Naive thymus-derived CD8-positive, alpha-beta T cell (primary cell): ENCODE data around the gene CCDC88C. TPM values are rescaled to one million over a fixed set of nuclear protein-coding genes. Genes with fewer than 3 reads are reported as not detected.

Experiments used
- ATAC-seq, 2 donors: fragments of 150-1000 bp; cut with Tn5 transposase in 1 of 2; sonication (Bioruptor Pico), chemical (Tn5 transposase) in 1 of 2; 1 replicate in 1 of 2; 2 replicates in 1 of 2; pipeline ENCODE4 v1.10.0; 2021; ENCODE audit warnings: mild to moderate bottlenecking in 2 of 2, moderate library complexity in 2 of 2
- POLR2A ChIA-PET: fragments of 350-600 bp; sonication (Branson Sonifier 250); formaldehyde crosslinking; loops from one replicate; lab custom pipeline; 2021; ENCODE audit warnings: antibody characterized with exemption; lab: Charles Lee
- DNase-seq, 10 donors: peaks; one replicate each; pipeline versions ENCODE4 v3.0.0 to v3.0.0-alpha.2; 2020 to 2022
- H3K27ac Mint-ChIP-seq, 10 donors: one replicate each; pipeline ENCODE4 v1.8.0; 2020 to 2022; ENCODE audit warnings: mild to moderate bottlenecking in 10 of 10, mixed read lengths in 10 of 10, moderate library complexity in 4 of 10, inconsistent platforms in 1 of 10
- H3K27me3 Mint-ChIP-seq, 5 donors: one replicate each; pipeline ENCODE4 v1.8.0; 2021 to 2022; ENCODE audit warnings: mixed read lengths in 5 of 5
- H3K36me3 Mint-ChIP-seq, 3 donors: one replicate each; pipeline ENCODE4 v1.8.0; 2020 to 2022; ENCODE audit warnings: mixed read lengths in 3 of 3, mild to moderate bottlenecking in 2 of 3, inconsistent platforms in 1 of 3
- H3K4me1 Mint-ChIP-seq, 4 donors: one replicate each; pipeline ENCODE4 v1.8.0; 2021 to 2022; ENCODE audit warnings: mixed read lengths in 4 of 4
- H3K4me3 Mint-ChIP-seq, 10 donors: one replicate each; pipeline ENCODE4 v1.8.0; 2020 to 2022; ENCODE audit warnings: mild to moderate bottlenecking in 10 of 10, mixed read lengths in 10 of 10, moderate library complexity in 6 of 10, inconsistent platforms in 1 of 10
- H3K9me3 Mint-ChIP-seq, 9 donors: one replicate each; pipeline ENCODE4 v1.8.0; 2020 to 2022; ENCODE audit warnings: mixed read lengths in 9 of 9, mild to moderate bottlenecking in 3 of 9, inconsistent platforms in 1 of 9, moderate library complexity in 1 of 9
- polyA plus RNA-seq, 3 donors: library from polyadenylated mRNA; unstranded; fragments of 300-500 nt; fragmentation: Illumina TruSeq; gene quantifications; one replicate each; pipeline ENCODE4 v1.2.3, GENCODE V29; 2021
- total RNA-seq, 8 experiments: library from RNA in 2 of 8; stranded (reverse) in 2 of 8; gene quantifications; one replicate each; pipeline ENCODE4 v1.2.3 and lab custom pipeline; 2021 to 2026

CCDC88C gene
- total and polyA plus RNA-seq, 5 experiments from 2014 or later: 23.4 to 322 (median 41.9) TPM

- POLR2A ChIA-PET: interaction anchor here (1.4 to 13.3 kb wide), 6 partner anchors 10 to 50 kb away, joined by 4 to 200 read pairs (median 124); partner anchors contain the start of gene CCDC88C
- H3K9me3 Mint-ChIP-seq: no peaks in the 10 kb centered on the region
- no peaks in the 10 kb centered on the region for H3K27me3 Mint-ChIP-seq
- H3K27ac Mint-ChIP-seq: peak overlapping the region; percentile 85 to 98 (median 94)
- ATAC-seq: no peak
- H3K4me1 Mint-ChIP-seq: peaks cover 67 to 100% (median 99%) of the 10 kb centered on the region in 4 donors
- H3K4me3 Mint-ChIP-seq: peak overlapping the region; percentile 67 to 96 (median 84)
- no peak for DNase-seq
- H3K36me3 Mint-ChIP-seq: peaks cover 0 to 39% (median 0%) of the 10 kb centered on the region in 3 donors
Measured at GRCh38 chr14:91375720-91376452, 41.7 kb downstream of the CCDC88C start.

DNA sequence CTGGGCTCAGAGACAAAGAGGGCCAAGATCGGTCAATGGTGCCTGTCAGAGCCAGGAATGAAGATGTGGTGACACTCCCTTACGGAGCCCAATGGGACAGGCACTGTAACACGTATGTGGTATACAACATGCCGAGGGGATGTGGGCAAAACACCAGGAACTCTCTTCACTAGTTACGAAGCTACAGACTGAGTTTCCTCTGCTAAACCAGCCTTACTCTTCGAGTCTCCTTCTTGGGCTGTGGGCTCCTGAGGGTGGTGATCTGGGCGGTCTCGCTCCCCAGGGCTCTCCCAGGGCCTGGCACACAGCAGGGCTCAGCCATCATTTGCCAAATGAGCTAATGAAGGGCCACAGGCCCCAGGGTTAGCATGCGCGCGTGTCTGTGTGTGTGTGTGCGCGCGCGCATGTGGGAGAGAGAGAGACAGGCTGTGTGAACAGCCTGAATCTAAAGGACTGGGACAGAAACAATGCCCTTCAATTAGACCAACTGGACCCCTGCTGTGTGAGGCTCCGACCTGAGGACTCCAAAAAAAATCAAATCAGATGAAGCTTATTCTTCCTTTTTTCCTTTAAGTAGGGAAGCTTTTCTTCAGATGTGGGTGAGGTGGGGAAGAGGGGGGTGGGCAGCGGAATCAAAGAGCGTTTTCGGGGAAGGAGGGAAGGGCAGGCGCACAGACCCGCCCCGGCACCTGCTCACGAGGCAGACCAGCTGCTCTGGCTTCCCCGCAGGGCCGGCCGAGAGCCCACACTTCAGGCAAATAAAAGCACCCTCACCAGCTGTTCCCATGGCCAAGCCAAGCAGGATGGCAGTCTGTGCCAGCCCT is 42.5 kb downstream of the CCDC88C start:
- Mint-ChIP-seq H3K27me3 (no peaks in the 10 kb centered on the region), H3K27ac (peak overlapping the region; percentile 85 to 98 (median 94)), H3K4me3 (peak overlapping the region; percentile 76 to 96 (median 85)), H3K36me3 (peaks cover 0 to 35% (median 0%) of the 10 kb centered on the region in 3 donors), H3K9me3 (no peaks in the 10 kb centered on the region), H3K4me1 (peaks cover 64 to 99% (median 99%) of the 10 kb centered on the region in 4 donors)
- DNase-seq: peak in 4 of 10 donors; percentile 42 to 62 (median 56)
- peak; percentile 33 to 52 for ATAC-seq
- POLR2A ChIA-PET: interaction anchor here (0.8 to 13.3 kb wide), 13 partner anchors 8 to 134 kb away, joined by 3 to 200 read pairs (median 15); partner anchors contain the start of gene CCDC88C

DNA sequence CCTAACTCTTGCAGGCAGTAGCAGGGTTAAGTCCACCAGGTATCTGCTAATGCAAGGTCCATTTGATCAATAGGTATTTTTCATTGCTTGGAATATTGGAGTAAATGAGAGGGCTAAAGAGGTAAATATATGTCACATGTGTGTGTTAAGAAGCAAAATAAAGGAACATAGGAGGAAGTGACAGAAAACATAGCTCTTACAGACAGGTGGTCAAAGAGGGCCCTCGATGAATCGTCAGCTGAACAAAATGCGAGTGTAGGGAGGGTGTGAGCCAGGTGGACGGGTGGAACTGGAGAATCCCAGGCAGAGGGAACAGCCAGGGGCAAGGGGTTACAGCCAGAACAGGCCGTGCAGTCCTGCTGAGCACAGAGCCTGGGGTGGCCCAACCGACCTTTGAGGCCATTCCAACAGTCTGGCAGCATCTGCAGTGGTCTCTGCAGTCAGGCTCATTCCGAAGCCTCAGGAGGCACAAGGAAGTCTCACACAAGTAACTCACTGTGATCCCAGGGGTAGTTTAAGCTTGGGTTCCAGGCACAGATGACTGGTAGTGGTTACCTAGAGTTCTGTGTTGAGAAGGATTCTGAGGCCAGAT is 43.2 kb downstream of the CCDC88C start:
- Mint-ChIP-seq H3K27me3 (no peaks in the 10 kb centered on the region), H3K4me3 (peak overlapping the region; percentile 76 to 96 (median 85)), H3K27ac (peak overlapping the region; percentile 85 to 98 (median 94)), H3K4me1 (peaks cover 65 to 99% (median 99%) of the 10 kb centered on the region in 4 donors), H3K36me3 (peaks cover 0 to 29% (median 0%) of the 10 kb centered on the region in 3 donors), H3K9me3 (no peaks in the 10 kb centered on the region)
- POLR2A ChIA-PET: interaction anchor here (0.6 to 13.3 kb wide), 14 partner anchors 8 to 999 kb away, joined by 3 to 200 read pairs (median 12); partner anchors contain the start of gene CCDC88C
- DNase-seq: no peak
- ATAC-seq: no peak

DNA sequence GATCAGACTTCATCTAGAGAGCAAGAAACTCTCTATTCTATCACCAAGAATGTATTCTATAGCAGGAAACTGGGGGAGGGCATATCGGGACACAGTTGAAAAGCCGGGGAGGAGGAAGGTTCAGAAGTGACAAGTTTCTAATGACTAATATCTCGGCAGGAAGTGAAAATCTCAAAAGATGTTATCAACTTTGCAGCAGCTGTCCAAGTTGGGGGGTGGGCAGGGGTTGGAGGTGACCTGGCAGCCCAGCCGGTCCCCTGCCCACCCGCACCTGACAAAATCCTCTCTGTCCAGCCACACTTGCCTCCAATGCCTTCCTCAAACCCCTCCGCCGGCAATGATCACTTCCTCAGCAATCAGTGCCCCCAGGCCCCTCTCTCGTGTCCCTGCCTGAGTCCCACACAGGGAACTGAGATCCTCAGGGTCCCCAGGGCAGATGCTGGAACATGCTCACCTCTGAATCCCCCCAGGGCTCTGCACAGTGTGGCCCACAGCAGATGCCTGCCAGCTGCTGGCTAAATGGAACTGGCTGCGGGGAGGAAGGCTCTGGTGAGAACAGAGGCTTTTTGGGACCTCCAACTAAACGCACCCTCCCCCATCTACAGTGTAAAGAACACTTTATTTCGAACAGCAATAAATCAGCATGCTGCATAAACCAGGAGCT is 43.9 kb downstream of the CCDC88C start:
- ATAC-seq (peak; percentile 33 to 51), DNase-seq (peak in 4 of 10 donors; percentile 45 to 57 (median 52))
- H3K4me1 Mint-ChIP-seq: peaks cover 67 to 99% (median 99%) of the 10 kb centered on the region in 4 donors
- H3K27ac Mint-ChIP-seq: peak overlapping the region; percentile 85 to 98 (median 94)
- POLR2A ChIA-PET: interaction anchor here (0.6 to 13.3 kb wide), 15 partner anchors 9 to 999 kb away, joined by 3 to 200 read pairs (median 8); partner anchors contain the start of gene CCDC88C
- H3K36me3 Mint-ChIP-seq: peaks cover 0 to 28% (median 0%) of the 10 kb centered on the region in 3 donors
- peak overlapping the region; percentile 76 to 96 (median 85) for H3K4me3 Mint-ChIP-seq
- no peaks in the 10 kb centered on the region for H3K27me3 Mint-ChIP-seq
- no peaks in the 10 kb centered on the region for H3K9me3 Mint-ChIP-seq

DNA sequence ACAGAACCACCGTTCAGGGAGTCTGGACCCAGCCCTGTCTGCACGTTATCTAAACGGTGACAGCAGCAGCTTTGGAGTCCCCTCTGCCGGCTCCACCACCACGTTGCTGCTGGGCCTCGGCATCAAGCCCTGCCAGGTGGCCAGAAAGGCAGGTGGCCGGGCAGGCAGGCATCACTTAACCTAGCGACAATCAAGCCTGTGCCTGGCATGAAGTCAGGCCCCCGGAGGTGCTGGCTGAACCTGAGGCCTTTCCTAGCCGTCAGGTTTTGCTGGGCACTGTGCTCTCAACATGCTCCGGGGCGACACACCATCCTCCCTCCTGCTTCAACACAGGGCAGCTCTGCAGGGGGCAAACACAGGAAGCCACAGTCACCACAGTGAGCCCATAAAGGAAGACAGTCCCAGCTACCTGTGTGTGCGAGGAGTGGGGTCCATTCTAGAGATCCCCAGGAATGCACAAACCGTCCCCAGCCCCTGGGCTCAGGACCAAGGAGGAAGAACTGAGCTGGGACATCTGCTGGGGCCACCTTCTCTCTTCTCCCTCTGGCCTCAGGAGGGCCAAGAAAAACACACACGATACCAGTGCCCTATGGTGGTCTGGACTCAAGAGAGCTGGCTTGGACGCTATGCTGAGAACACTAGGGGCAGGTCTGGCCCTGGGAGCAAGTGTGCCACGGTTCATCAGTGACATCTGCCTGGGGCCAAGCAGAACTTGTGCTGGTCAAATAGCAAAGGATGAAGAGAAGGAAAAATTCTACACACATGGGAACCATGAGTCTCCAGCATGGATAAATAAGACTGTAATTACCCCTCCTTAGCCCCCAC is 44.7 kb downstream of the CCDC88C start:
- peak overlapping the region; percentile 76 to 96 (median 85) for H3K4me3 Mint-ChIP-seq
- H3K27ac Mint-ChIP-seq: peak overlapping the region; percentile 85 to 98 (median 94)
- H3K27me3 Mint-ChIP-seq: no peaks in the 10 kb centered on the region
- peaks cover 65 to 99% (median 99%) of the 10 kb centered on the region in 4 donors for H3K4me1 Mint-ChIP-seq
- POLR2A ChIA-PET: interaction anchor here (1.6 to 13.3 kb wide), 9 partner anchors 8 to 54 kb away, joined by 5 to 200 read pairs (median 52); partner anchors contain the start of gene CCDC88C
- DNase-seq (peak in 8 of 10 donors; percentile 40 to 75 (median 48)), ATAC-seq (peak; percentile 57 to 61)
- H3K9me3 Mint-ChIP-seq: no peaks in the 10 kb centered on the region
- peaks cover 0 to 21% (median 0%) of the 10 kb centered on the region in 3 donors for H3K36me3 Mint-ChIP-seq

- Mint-ChIP-seq H3K27me3 (no peaks in the 10 kb centered on the region), H3K4me1 (peaks cover 65 to 99% (median 99%) of the 10 kb centered on the region in 4 donors), H3K9me3 (no peaks in the 10 kb centered on the region), H3K4me3 (peak overlapping the region; percentile 38 to 96 (median 80)), H3K36me3 (peaks cover 0 to 13% (median 0%) of the 10 kb centered on the region in 3 donors), H3K27ac (peak overlapping the region; percentile 84 to 96 (median 92))
- DNase-seq: no peak
- POLR2A ChIA-PET: interaction anchor here (1.8 to 13.3 kb wide), 8 partner anchors 16 to 54 kb away, joined by 7 to 200 read pairs (median 60); partner anchors contain the start of gene CCDC88C
- no peak for ATAC-seq
Measured at GRCh38 chr14:91371990-91372375, 45.6 kb downstream of the CCDC88C start.

GRCh38 chr14:91371011-91371989 is 46.3 kb downstream of the CCDC88C start:
- no peak for ATAC-seq
- POLR2A ChIA-PET: interaction anchor here (4.0 to 13.3 kb wide), 6 partner anchors 16 to 45 kb away, joined by 15 to 200 read pairs (median 116); partner anchors contain the start of gene CCDC88C
- H3K4me1 Mint-ChIP-seq: peaks cover 65 to 99% (median 99%) of the 10 kb centered on the region in 4 donors

DNA sequence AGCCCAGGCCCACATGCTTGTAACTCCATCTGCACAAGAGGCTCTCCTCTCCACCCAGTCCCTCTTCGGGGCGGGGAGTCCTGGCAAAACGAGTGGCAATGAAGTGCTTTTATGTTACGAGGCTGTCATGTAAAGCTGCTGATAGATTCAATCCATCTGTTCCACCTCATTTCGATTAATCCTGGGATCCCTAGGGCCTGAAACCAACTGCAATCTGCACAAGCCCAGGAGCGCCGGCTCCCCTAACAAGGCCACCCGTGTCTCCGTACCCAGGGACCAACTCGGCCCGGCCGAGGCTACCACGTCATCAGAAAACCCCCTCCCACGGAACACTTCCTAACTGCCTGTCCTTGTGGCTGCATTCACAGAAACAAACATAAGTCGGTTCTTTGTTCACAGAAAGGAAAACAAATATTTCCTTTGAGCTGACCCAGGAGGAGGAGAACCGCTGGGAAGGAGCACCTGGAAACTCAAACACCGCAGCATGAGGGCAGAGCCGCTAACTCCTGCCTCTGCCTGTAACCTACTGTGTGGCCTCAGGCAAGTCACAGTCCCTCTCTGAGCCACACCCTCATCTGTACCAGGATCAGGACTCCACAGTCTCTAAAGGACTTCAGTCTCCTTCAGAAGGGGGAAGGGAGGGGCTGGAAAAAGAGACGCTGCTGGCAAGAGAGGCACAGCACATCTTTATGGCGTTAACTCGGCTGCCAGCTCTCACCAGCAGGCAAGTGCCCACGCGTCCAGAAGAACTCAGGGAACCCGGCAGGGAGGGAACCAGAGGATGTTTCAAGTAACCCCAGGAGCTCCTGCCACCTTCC is 47.8 kb downstream of the CCDC88C start:
- no peaks in the 10 kb centered on the region for H3K27me3 Mint-ChIP-seq
- ATAC-seq (no peak), DNase-seq (no peak)
- peaks cover 60 to 99% (median 98%) of the 10 kb centered on the region in 4 donors for H3K4me1 Mint-ChIP-seq
- peaks cover 0 to 4% (median 0%) of the 10 kb centered on the region in 3 donors for H3K36me3 Mint-ChIP-seq
- no peaks in the 10 kb centered on the region for H3K9me3 Mint-ChIP-seq
- peak overlapping the region; percentile 49 to 88 (median 68) for H3K4me3 Mint-ChIP-seq
- POLR2A ChIA-PET: interaction anchor here (0.6 to 13.3 kb wide), 7 partner anchors 14 to 45 kb away, joined by 3 to 200 read pairs (median 5); no protein-coding TSS in a partner anchor
- peak overlapping the region; percentile 88 to 99 (median 92) for H3K27ac Mint-ChIP-seq

More at GRCh38 chr14:91371011-91371989, 46.3 kb downstream of the CCDC88C start:
- H3K36me3 Mint-ChIP-seq: peaks cover 0 to 10% (median 0%) of the 10 kb centered on the region in 3 donors
- H3K27ac Mint-ChIP-seq: peak overlapping the region; percentile 85 to 99 (median 92)
- H3K4me3 Mint-ChIP-seq: peak overlapping the region; percentile 9 to 88 (median 70)
- no peaks in the 10 kb centered on the region for H3K27me3 Mint-ChIP-seq
- H3K9me3 Mint-ChIP-seq: no peaks in the 10 kb centered on the region
- no peak for DNase-seq
